KG1 (cell line): ENCODE results near the gene ROBO1.

ENCODE experiments used
- DNase-seq: peaks from one replicate; lab custom pipeline; 2025; lab: John Stamatoyannopoulos, UW

ROBO1 gene

GRCh38 chr3:78613421-78613879 is 1154.3 kb downstream of the ROBO1 start:
- DNase-seq, result no peak

GRCh38 chr3:78611278-78611677 is 1156.5 kb downstream of the ROBO1 start:
- no peak for DNase-seq

GRCh38 chr3:78610462-78611125 is 1157.2 kb downstream of the ROBO1 start:
- no peak for DNase-seq

GRCh38 chr3:78606756-78607155 is 1161.0 kb downstream of the ROBO1 start:
- no peak for DNase-seq

- DNase-seq, result no peak
Measured at GRCh38 chr3:78605178-78605577, 1162.6 kb downstream of the ROBO1 start.

GRCh38 chr3:78604341-78604740 is 1163.5 kb downstream of the ROBO1 start:
- no peak for DNase-seq

GRCh38 chr3:78601249-78601648 is 1166.5 kb downstream of the ROBO1 start:
- no peak for DNase-seq

- DNase-seq, result no peak
Measured at GRCh38 chr3:78589778-78590177, 1178.0 kb downstream of the ROBO1 start.

- DNase-seq, result no peak
Measured at GRCh38 chr3:78588906-78589621, 1178.7 kb downstream of the ROBO1 start.

GRCh38 chr3:78580681-78581080 is 1187.1 kb downstream of the ROBO1 start:
- DNase-seq, result no peak

GRCh38 chr3:78571486-78571885 is 1196.3 kb downstream of the ROBO1 start:
- DNase-seq, result no peak

GRCh38 chr3:78570496-78570895 is 1197.3 kb downstream of the ROBO1 start:
- no peak for DNase-seq

- DNase-seq, result no peak
Measured at GRCh38 chr3:78569804-78570203, 1198.0 kb downstream of the ROBO1 start.

GRCh38 chr3:78565712-78566111 is 1202.1 kb downstream of the ROBO1 start:
- DNase-seq, result no peak

GRCh38 chr3:78562328-78562727 is 1205.5 kb downstream of the ROBO1 start:
- peak; percentile 6 for DNase-seq
